ENCODE measurements around the gene NUDT9. TPM values are rescaled to one million over a fixed set of nuclear protein-coding genes. Genes with fewer than 3 reads are reported as not detected.
"Not testable (repeated sequence)": the region's sequence is repeated elsewhere in the genome, so short reads cannot be mapped to it uniquely, and the experiment has no call there.

NUDT9 gene
- total RNA-seq, 1 experiment from 2014 or later = 28.7 TPM

- H3K27me3 ChIP-seq (replicated peaks; ENCODE audit: control insufficient read depth, insufficient read depth, low read length) = no peaks in the 10 kb centered on the region
- H3K9me3 ChIP-seq = no peaks in the 10 kb centered on the region
- intact Hi-C loops (cut with micrococcal nuclease; ENCODE audit: unreplicated experiment) = loop anchor here (2.0 kb wide), 1 partner anchor 544 kb away; no protein-coding TSS in a partner anchor
- H3K4me1 Mint-ChIP-seq (ENCODE audit: low read depth, unreplicated experiment) = peaks cover 14% of the 10 kb centered on the region
- no peak overlapping the region for H3K27ac Mint-ChIP-seq (ENCODE audit: unreplicated experiment)
- no peaks in the 10 kb centered on the region for H3K4me1 ChIP-seq
- no peaks in the 10 kb centered on the region for H3K36me3 ChIP-seq (ENCODE audit: control insufficient read depth, insufficient read depth, low read length)
- no peaks in the 10 kb centered on the region for H3K27me3 Mint-ChIP-seq (ENCODE audit: insufficient read depth, unreplicated experiment)
- H3K9me3 Mint-ChIP-seq (ENCODE audit: unreplicated experiment) = no peaks in the 10 kb centered on the region
- H3K4me3 Mint-ChIP-seq (ENCODE audit: unreplicated experiment) = no peak overlapping the region
- no peak for TF ChIP-seq CTCF (IDR thresholded peaks at IDR 0.05; ENCODE audit: insufficient read depth in 1 of 2, low read depth in 1 of 2, low read length in 1 of 2, severe bottlenecking in 1 of 2, unreplicated experiment in 1 of 2)
- H3K36me3 Mint-ChIP-seq (ENCODE audit: insufficient read depth, unreplicated experiment) = peaks cover 30% of the 10 kb centered on the region
- ChIA-PET POLR2A (no interaction called here), CTCF (no interaction called here)
- BruUV-seq (replicated peaks) = no TSS peak
- H3K4me3 ChIP-seq (ENCODE audit: low read depth, low read length) = no peak overlapping the region
- no peak for DNase-seq
Measured at GRCh38 chr4:87442889-87443288, 20.5 kb downstream of the NUDT9 start.

DNA sequence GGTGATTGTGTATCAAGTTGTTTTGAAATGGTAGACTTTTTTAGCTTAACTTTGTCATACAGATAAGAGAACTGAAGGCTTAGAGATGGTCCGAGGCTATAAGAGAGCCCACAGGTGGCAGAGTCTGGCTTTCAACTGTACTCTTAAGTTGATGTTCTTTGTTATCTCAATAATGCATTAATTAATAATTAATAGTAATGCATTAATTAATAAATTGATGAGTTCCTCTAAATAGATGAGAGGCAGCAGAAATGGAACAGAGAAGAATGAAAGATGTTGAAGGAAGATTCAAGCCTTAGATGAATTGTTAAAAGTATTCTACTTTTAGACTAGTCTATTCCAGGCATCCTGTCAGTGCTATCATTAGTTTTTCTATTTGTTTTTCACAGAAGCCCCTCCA is 22.4 kb downstream of the NUDT9 start:
- Mint-ChIP-seq H3K36me3 (ENCODE audit: insufficient read depth, unreplicated experiment) (peaks cover 15% of the 10 kb centered on the region), H3K4me1 (ENCODE audit: low read depth, unreplicated experiment) (peaks cover 14% of the 10 kb centered on the region), H3K27ac (ENCODE audit: unreplicated experiment) (no peak overlapping the region), H3K4me3 (ENCODE audit: unreplicated experiment) (no peak overlapping the region), H3K9me3 (ENCODE audit: unreplicated experiment) (no peaks in the 10 kb centered on the region), H3K27me3 (ENCODE audit: insufficient read depth, unreplicated experiment) (no peaks in the 10 kb centered on the region)
- no peaks in the 10 kb centered on the region for H3K9me3 ChIP-seq
- H3K4me3 ChIP-seq (ENCODE audit: low read depth, low read length) = no peak overlapping the region
- intact Hi-C loops (cut with micrococcal nuclease; ENCODE audit: unreplicated experiment) = loop anchor here (5.0 kb wide), 1 partner anchor 67 kb away; no protein-coding TSS in a partner anchor
- H3K36me3 ChIP-seq (ENCODE audit: control insufficient read depth, insufficient read depth, low read length) = no peaks in the 10 kb centered on the region
- no peak for DNase-seq
- no TSS peak for BruUV-seq (replicated peaks)
- no peak for TF ChIP-seq CTCF (IDR thresholded peaks at IDR 0.05; ENCODE audit: insufficient read depth in 1 of 2, low read depth in 1 of 2, low read length in 1 of 2, severe bottlenecking in 1 of 2, unreplicated experiment in 1 of 2)
- no peaks in the 10 kb centered on the region for H3K4me1 ChIP-seq
- ChIA-PET POLR2A (no interaction called here), CTCF (interaction anchor here (0.9 kb wide), 1 partner anchor 69 kb away, joined by 3 read pairs; no protein-coding TSS in a partner anchor)
- H3K27me3 ChIP-seq (replicated peaks; ENCODE audit: control insufficient read depth, insufficient read depth, low read length) = no peaks in the 10 kb centered on the region

- H3K27ac Mint-ChIP-seq (ENCODE audit: unreplicated experiment) = no peak overlapping the region
- POLR2A ChIA-PET = interaction anchor here (0.6 kb wide), 1 partner anchor 21 kb away, joined by 3 read pairs; no protein-coding TSS in a partner anchor
- no peaks in the 10 kb centered on the region for H3K9me3 ChIP-seq
- no peaks in the 10 kb centered on the region for H3K4me1 ChIP-seq
- H3K4me3 Mint-ChIP-seq (ENCODE audit: unreplicated experiment) = no peak overlapping the region
- no TSS peak for BruUV-seq (replicated peaks)
- H3K27me3 ChIP-seq (replicated peaks; ENCODE audit: control insufficient read depth, insufficient read depth, low read length) = no peaks in the 10 kb centered on the region
- H3K4me1 Mint-ChIP-seq (ENCODE audit: low read depth, unreplicated experiment) = peaks cover 14% of the 10 kb centered on the region
- no peaks in the 10 kb centered on the region for H3K9me3 Mint-ChIP-seq (ENCODE audit: unreplicated experiment)
- DNase-seq = no peak
- no peaks in the 10 kb centered on the region for H3K27me3 Mint-ChIP-seq (ENCODE audit: insufficient read depth, unreplicated experiment)
- CTCF ChIA-PET = interaction anchor here (0.7 kb wide), 1 partner anchor 280 kb away, joined by 4 read pairs; no protein-coding TSS in a partner anchor
- H3K4me3 ChIP-seq (ENCODE audit: low read depth, low read length) = no peak overlapping the region
- no peaks in the 10 kb centered on the region for H3K36me3 ChIP-seq (ENCODE audit: control insufficient read depth, insufficient read depth, low read length)
- peaks cover 20% of the 10 kb centered on the region for H3K36me3 Mint-ChIP-seq (ENCODE audit: insufficient read depth, unreplicated experiment)
- TF ChIP-seq CTCF (IDR thresholded peaks at IDR 0.05; ENCODE audit: insufficient read depth in 1 of 2, low read depth in 1 of 2, low read length in 1 of 2, severe bottlenecking in 1 of 2, unreplicated experiment in 1 of 2) = no peak
- intact Hi-C loops (cut with micrococcal nuclease; ENCODE audit: unreplicated experiment) = loop anchor here (2.0 to 5.0 kb wide), 2 partner anchors 15 to 69 kb away; no protein-coding TSS in a partner anchor
Measured at GRCh38 chr4:87445964-87446363, 23.6 kb downstream of the NUDT9 start.

DNA sequence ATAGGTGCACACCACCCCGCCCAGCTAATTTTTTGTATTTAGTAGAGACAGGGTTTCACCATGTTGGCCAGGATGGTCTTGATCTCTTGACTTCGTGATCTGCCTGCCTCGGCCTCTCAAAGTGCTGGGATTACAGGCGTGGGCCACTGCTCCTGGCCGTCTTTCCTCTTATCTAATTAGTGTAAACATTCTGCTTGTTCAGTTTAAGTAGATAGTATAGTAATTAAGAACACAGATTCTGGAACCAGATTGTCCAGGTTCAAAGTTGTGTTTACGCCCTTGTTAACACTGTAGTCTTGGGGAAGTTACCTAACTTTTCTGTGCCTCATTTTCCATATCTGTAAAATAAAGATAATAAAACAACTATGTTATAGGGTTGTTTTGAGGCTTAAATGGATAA is 24.0 kb downstream of the NUDT9 start:
- POLR2A ChIA-PET = interaction anchor here (0.6 kb wide), 1 partner anchor 21 kb away, joined by 3 read pairs; no protein-coding TSS in a partner anchor
- not testable (repeated sequence) for BruUV-seq (replicated peaks); H3K4me3 ChIP-seq (ENCODE audit: low read depth, low read length); H3K4me3 Mint-ChIP-seq (ENCODE audit: unreplicated experiment); H3K9me3 Mint-ChIP-seq (ENCODE audit: unreplicated experiment); H3K27ac Mint-ChIP-seq (ENCODE audit: unreplicated experiment); H3K4me1 ChIP-seq; H3K27me3 ChIP-seq (replicated peaks; ENCODE audit: control insufficient read depth, insufficient read depth, low read length); H3K9me3 ChIP-seq; H3K36me3 ChIP-seq (ENCODE audit: control insufficient read depth, insufficient read depth, low read length); H3K27me3 Mint-ChIP-seq (ENCODE audit: insufficient read depth, unreplicated experiment)
- intact Hi-C loops (cut with micrococcal nuclease; ENCODE audit: unreplicated experiment) = loop anchor here (2.0 to 5.0 kb wide), 2 partner anchors 14 to 69 kb away; no protein-coding TSS in a partner anchor
- H3K4me1 Mint-ChIP-seq (ENCODE audit: low read depth, unreplicated experiment) = peaks cover 14% of the 10 kb centered on the region
- DNase-seq = peak; percentile 13 to 37
- CTCF ChIA-PET = interaction anchor here (0.7 kb wide), 1 partner anchor 280 kb away, joined by 4 read pairs; no protein-coding TSS in a partner anchor
- peaks cover 24% of the 10 kb centered on the region for H3K36me3 Mint-ChIP-seq (ENCODE audit: insufficient read depth, unreplicated experiment)
